HepG2 (cell line): ENCODE measurements around the gene RPL36. TPM values are rescaled to one million over a fixed set of nuclear protein-coding genes. Genes with fewer than 3 reads are reported as not detected.
"Not testable (repeated sequence)": the region's sequence is repeated elsewhere in the genome, so short reads cannot be mapped to it uniquely, and the experiment has no call there.

Experiments used
- ATAC-seq: fragments of 200-7000 bp; cut with Tn5 transposase; 3 replicates; pipeline ENCODE4 v1.9.1; 2020; ENCODE audit warnings: mild to moderate bottlenecking, moderate library complexity
- BruUV-seq: library from RNA; stranded (reverse); fragments of 400-500 nt; replicated peaks from 2 replicates; lab custom pipeline; 2021; lab: Mats Ljungman, UMichigan
- CTCF ChIA-PET: fragments of 300-600 bp; formaldehyde crosslinking; extraction: SDS; loops from one replicate; lab custom pipeline; 2021; ENCODE audit warnings: low total read pairs, inconsistent platforms, low intra/inter-chr PET ratio; lab: Yijun Ruan, JAX
- POLR2A ChIA-PET: fragments of 350-600 bp; sonication (Branson Sonifier 250); formaldehyde crosslinking; loops from one replicate; lab custom pipeline; 2020; ENCODE audit warnings: antibody characterized with exemption, inconsistent platforms; lab: Yijun Ruan, JAX
- DNase-seq: peaks from one replicate; pipeline ENCODE4 v3.0.0-alpha.2; 2015; ENCODE audit warnings: low spot score
- FAIRE-seq: peaks from 3 replicates; lab custom pipeline; 2011; peaks lifted over from hg19 to GRCh38; lab: Jason Lieb, UNC
- H2AFZ ChIP-seq: one replicate; pipeline ENCODE4 v1.6.1; 2011; ENCODE audit warnings: low read length, inconsistent platforms
- H3K27ac ChIP-seq: fragments of 300-600 bp; 3 replicates; pipeline ENCODE4 v1.8.0; 2011; ENCODE audit warnings: mixed run types, mild to moderate bottlenecking, mixed read lengths, low read length, inconsistent platforms; ENCODE audit not compliant: insufficient read depth; ENCODE audit errors: extremely low read length
- H3K27me3 ChIP-seq, 2 experiments: fragments of 200-600 bp in 1 of 2; 2 replicates in 1 of 2; 3 replicates in 1 of 2; pipeline versions ENCODE4 v1.6.0 to v1.8.0; 2011; ENCODE audit warnings: low read length in 2 of 2, mild to moderate bottlenecking in 2 of 2, moderate library complexity in 2 of 2, inconsistent platforms in 1 of 2; ENCODE audit not compliant: insufficient read depth in 2 of 2, control insufficient read depth in 1 of 2
- H3K36me3 ChIP-seq, 2 experiments: fragments of 200-600 bp in 1 of 2; replicated peaks in 1 of 2; 2 replicates in 1 of 2; 3 replicates in 1 of 2; pipeline versions ENCODE4 v1.5.1 to v1.8.0; 2011; ENCODE audit warnings: low read length in 2 of 2, inconsistent platforms in 1 of 2; ENCODE audit not compliant: insufficient read depth in 2 of 2, control insufficient read depth in 1 of 2
- H3K4me1 ChIP-seq: 2 replicates; pipeline ENCODE4 v1.5.1; 2012; ENCODE audit warnings: low read length, inconsistent platforms; ENCODE audit not compliant: insufficient read depth
- H3K4me2 ChIP-seq: 2 replicates; pipeline ENCODE4 v1.6.0; 2011; ENCODE audit warnings: low read depth, low read length, inconsistent platforms
- H3K4me3 ChIP-seq, 3 experiments: fragments of 200-600 bp in 1 of 3; sonication (generic), shearing (Covaris generic) in 1 of 3; replicated peaks in 1 of 3; 2 replicates each; pipeline ENCODE4 v1.5.1; 2011 to 2016; ENCODE audit warnings: low read length in 3 of 3, inconsistent platforms in 2 of 3, low read depth in 2 of 3, mild to moderate bottlenecking in 2 of 3, control low read depth in 1 of 3, mixed read lengths in 1 of 3; ENCODE audit not compliant: insufficient read depth in 1 of 3
- H3K79me2 ChIP-seq: one replicate; pipeline ENCODE4 v1.6.1; 2011; ENCODE audit warnings: low read length, inconsistent platforms; ENCODE audit not compliant: insufficient read depth
- H3K9ac ChIP-seq: 2 replicates; pipeline ENCODE4 v1.6.0; 2011; ENCODE audit warnings: mild to moderate bottlenecking, low read depth, low read length, inconsistent platforms; ENCODE audit not compliant: insufficient read depth
- H3K9me3 ChIP-seq: 2 replicates; pipeline ENCODE4 v1.5.1; 2012; ENCODE audit warnings: mild to moderate bottlenecking, low read length
- H4K20me1 ChIP-seq: 2 replicates; pipeline ENCODE4 v1.6.0; 2011; ENCODE audit warnings: inconsistent platforms, mild to moderate bottlenecking, low read length, moderate library complexity; ENCODE audit not compliant: insufficient read depth
- AGO2 ChIP-seq: fragments of 200-400 bp; formaldehyde crosslinking; optimal IDR thresholded peaks from 2 replicates; pipeline ENCODE3; 2017; ENCODE audit warnings: mild to moderate bottlenecking, low read depth, low read length, moderate library complexity
- AKAP8 ChIP-seq: sonication (generic); formaldehyde crosslinking; IDR thresholded peaks from 2 replicates; pipeline ENCODE4 v1.5.1; 2020; ENCODE audit warnings: mild to moderate bottlenecking, missing genetic modification reagents
- CHCHD3 ChIP-seq: sonication (generic); formaldehyde crosslinking; IDR thresholded peaks from 2 replicates; pipeline ENCODE4 v1.8.0; 2022; ENCODE audit warnings: mild to moderate bottlenecking, missing genetic modification reagents, moderate library complexity
- MXD4 ChIP-seq: IDR thresholded peaks from 2 replicates; pipeline ENCODE4 v1.6.1; 2016; ENCODE audit warnings: mild to moderate bottlenecking, missing biosample characterization, missing genetic modification reagents
- NCOA5 ChIP-seq: sonication (generic); formaldehyde crosslinking; IDR thresholded peaks from 2 replicates; pipeline ENCODE4 v1.4.0; 2020; ENCODE audit warnings: missing genetic modification reagents
- POLR2AphosphoS2 ChIP-seq: IDR thresholded peaks from 2 replicates; pipeline ENCODE4 v1.6.1; 2011; ENCODE audit warnings: low read depth, low read length, improper control_type of control experiment
- RBFOX2 ChIP-seq: fragments of 200-400 bp; formaldehyde crosslinking; IDR thresholded peaks from 2 replicates; pipeline ENCODE4 v1.6.1; 2017; ENCODE audit warnings: low read depth, mild to moderate bottlenecking, low read length
- ZNF766 ChIP-seq: sonication (generic); formaldehyde crosslinking; IDR thresholded peaks from 2 replicates; pipeline ENCODE4 v1.5.0; 2020; ENCODE audit warnings: missing genetic modification reagents, borderline replicate concordance
- WGBS: methylation state at CpG from one replicate; pipeline ENCODE4 v1.1.6; 2017; ENCODE audit warnings: low lambda C conversion rate; 5-methylcytosine and 5-hydroxymethylcytosine counted together
- in situ Hi-C: cut with HindIII; loops from 2 replicates; pipeline ENCODE4 v1.10.0; 2017; ENCODE audit warnings: low pct_unique_long_range_greater_than_20kb; ENCODE audit not compliant: extremely low pct_ligation_motif_present
- intact Hi-C: fragments of 100-400 bp; cut with micrococcal nuclease; formaldehyde crosslinking; loops from one replicate; pipeline ENCODE4 v1.10.0; 2022; ENCODE audit not compliant: unreplicated experiment
- polyA plus RNA-seq, 8 experiments: library from polyadenylated mRNA; depleted of rRNA in 3 of 8; stranded (reverse) in 7 of 8; unstranded in 1 of 8; fragments of >200 nt; fragmentation: Illumina TruSeq in 4 of 8; extraction: Trizol in 4 of 8; gene quantifications; 2 replicates each; pipeline versions ENCODE4 v1.2.1 to v1.2.3, GENCODE V29; 2011 to 2016; ENCODE audit warnings: low read depth in 4 of 8, missing spikeins in 1 of 8, mixed read lengths in 1 of 8; ENCODE audit not compliant: insufficient read depth in 1 of 8
- total RNA-seq, 5 experiments: library from RNA; depleted of rRNA; stranded (reverse); fragments of >200 nt; fragmentation: Illumina TruSeq; extraction: Trizol; gene quantifications; 2 replicates each; pipeline ENCODE4 v1.2.3, GENCODE V29; 2016; ENCODE audit warnings: low read depth in 1 of 5
- TF ChIP-seq, protein P1 (sequence below): fragments of 450-650 bp; IDR thresholded peaks from 2 replicates; pipeline ENCODE4 v1.6.1; 2016
- TF ChIP-seq, protein P2 (sequence below): IDR thresholded peaks from 2 replicates; pipeline ENCODE4 v1.6.1; 2016; ENCODE audit warnings: missing compliant biosample characterization, missing genetic modification reagents, borderline replicate concordance

Gene RPL36
- total and polyA plus RNA-seq, 2 of the 13 experiments (the other 11 are each of a cell fraction or from before 2014, with no cell fraction given) = 706 to 740 TPM

DNA sequence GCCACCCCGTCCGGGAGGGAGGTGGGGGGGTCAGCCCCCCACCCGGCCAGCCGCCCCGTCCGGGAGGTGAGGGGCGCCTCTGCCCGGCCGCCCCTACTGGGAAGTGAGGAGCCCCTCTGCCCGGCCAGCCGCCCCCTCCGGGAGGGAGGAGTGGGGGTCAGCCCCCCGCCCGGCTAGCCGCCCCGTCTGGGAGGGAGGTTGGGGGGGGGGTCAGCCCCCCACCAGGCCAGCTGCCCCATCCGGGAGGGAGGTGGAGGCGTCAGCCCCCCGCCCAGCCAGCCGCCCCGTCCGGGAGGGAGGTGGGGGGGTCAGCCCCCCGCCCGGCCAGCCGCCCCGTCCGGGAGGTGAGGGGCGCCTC lies 11.9 kb downstream of the RPL36 start:
- H3K9me3 ChIP-seq, H3K4me2 ChIP-seq, BruUV-seq, FAIRE-seq, H3K4me1 ChIP-seq, H4K20me1 ChIP-seq, H3K27me3 ChIP-seq, H3K27ac ChIP-seq, H3K4me3 ChIP-seq, POLR2A ChIA-PET, CTCF ChIA-PET, H2AFZ ChIP-seq, ATAC-seq, in situ Hi-C loops, intact Hi-C loops, H3K79me2 ChIP-seq, H3K9ac ChIP-seq, DNase-seq: not testable (repeated sequence)
- peak; percentile 3; the same call in 1 of the 2 replicates for TF ChIP-seq RBFOX2
- 100% methylated on average over 1 of the region's 28 CpGs for WGBS
- H3K36me3 ChIP-seq = peaks cover 33 to 64% of the 10 kb centered on the region in 2 experiments

DNA sequence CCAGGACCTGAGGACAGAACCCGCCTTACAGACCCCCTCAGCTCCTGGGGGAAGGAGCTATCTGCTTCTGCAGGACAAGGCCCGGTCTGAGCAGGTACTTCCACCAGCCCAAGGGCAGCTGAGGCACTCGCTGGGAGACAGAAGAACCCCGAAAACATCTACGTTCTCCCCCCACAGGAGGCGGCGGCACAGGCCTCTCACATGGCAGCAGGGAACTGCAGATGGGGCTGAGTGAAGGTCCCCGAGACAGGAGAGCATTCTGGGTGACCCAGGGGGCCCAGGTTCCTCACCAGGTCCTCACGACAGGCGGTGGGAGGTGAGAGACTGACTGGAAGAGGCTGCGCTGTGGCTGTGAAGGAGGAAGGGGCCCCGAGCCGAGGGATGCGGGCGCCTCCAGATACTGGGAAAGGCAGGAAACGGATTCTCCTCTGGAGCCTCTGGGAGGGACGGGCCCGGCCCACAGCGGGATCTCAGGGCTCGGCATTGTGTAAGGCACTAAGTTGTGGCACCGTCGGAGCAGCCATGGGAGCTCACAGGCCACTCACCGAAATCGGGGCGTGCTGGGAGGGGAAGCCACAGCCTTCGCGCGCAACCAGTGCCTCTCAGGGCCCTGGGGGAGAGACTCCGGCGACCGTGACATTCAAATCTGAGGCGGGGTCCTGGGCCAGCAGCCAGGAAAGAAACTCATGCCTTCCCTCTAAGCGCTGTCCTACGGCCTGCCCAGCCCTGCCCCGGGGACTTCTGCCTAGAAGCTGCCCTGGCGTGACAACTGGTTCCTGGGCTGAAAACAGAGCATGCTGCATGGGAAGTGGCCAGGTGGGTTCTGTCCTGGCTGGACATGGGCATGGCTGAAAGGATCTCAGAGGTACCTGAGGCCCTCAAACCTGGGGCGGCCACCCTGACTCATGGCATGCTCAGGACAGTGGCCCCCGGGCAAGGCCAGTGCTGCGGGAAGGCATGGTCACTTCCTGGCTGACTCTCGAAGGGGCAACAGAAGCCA lies 14.0 kb downstream of the RPL36 start:
- H2AFZ ChIP-seq = no peak overlapping the region
- whole genome bisulfite sequencing = 97% methylated on average over 22 of the region's 40 CpGs
- H4K20me1 ChIP-seq = peaks cover 3% of the 10 kb centered on the region; the same call in 1 of the 2 replicates
- no peaks in the 10 kb centered on the region for H3K79me2 ChIP-seq
- no TSS peak for BruUV-seq
- ATAC-seq (no peak), DNase-seq (no peak), FAIRE-seq (no peak)
- H3K9ac ChIP-seq = no peak overlapping the region
- H3K4me2 ChIP-seq = no peak overlapping the region
- H3K27me3 ChIP-seq = no peaks in the 10 kb centered on the region
- no peak overlapping the region for H3K4me3 ChIP-seq
- H3K9me3 ChIP-seq = no peaks in the 10 kb centered on the region
- in situ Hi-C loops (no loop called here), intact Hi-C loops (no loop called here)
- peaks cover 35 to 64% of the 10 kb centered on the region in 2 experiments for H3K36me3 ChIP-seq
- CTCF ChIA-PET = no interaction called here
- no peaks in the 10 kb centered on the region for H3K4me1 ChIP-seq
- H3K27ac ChIP-seq = no peak overlapping the region
- TF ChIP-seq, protein P1, sequence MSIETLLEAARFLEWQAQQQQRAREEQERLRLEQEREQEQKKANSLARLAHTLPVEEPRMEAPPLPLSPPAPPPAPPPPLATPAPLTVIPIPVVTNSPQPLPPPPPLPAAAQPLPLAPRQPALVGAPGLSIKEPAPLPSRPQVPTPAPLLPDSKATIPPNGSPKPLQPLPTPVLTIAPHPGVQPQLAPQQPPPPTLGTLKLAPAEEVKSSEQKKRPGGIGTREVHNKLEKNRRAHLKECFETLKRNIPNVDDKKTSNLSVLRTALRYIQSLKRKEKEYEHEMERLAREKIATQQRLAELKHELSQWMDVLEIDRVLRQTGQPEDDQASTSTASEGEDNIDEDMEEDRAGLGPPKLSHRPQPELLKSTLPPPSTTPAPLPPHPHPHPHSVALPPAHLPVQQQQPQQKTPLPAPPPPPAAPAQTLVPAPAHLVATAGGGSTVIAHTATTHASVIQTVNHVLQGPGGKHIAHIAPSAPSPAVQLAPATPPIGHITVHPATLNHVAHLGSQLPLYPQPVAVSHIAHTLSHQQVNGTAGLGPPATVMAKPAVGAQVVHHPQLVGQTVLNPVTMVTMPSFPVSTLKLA = no peak
- no peak for TF ChIP-seq MXD4 (CRISPR knock-in tag)
- no peak for TF ChIP-seq ZNF766 (CRISPR knock-in tag)
- TF ChIP-seq, protein P2, sequence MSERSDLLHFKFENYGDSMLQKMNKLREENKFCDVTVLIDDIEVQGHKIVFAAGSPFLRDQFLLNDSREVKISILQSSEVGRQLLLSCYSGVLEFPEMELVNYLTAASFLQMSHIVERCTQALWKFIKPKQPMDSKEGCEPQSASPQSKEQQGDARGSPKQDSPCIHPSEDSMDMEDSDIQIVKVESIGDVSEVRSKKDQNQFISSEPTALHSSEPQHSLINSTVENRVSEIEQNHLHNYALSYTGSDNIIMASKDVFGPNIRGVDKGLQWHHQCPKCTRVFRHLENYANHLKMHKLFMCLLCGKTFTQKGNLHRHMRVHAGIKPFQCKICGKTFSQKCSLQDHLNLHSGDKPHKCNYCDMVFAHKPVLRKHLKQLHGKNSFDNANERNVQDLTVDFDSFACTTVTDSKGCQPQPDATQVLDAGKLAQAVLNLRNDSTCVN (CRISPR knock-in tag) = no peak
- TF ChIP-seq RBFOX2 = peak; percentile 45; the same call in 1 of the 2 replicates
- no peak for TF ChIP-seq CHCHD3 (CRISPR knock-in tag)
- TF ChIP-seq AGO2 = peak; percentile 71
- TF ChIP-seq AKAP8 (CRISPR knock-in tag) = 0 out of 2 replicates have a peak, but pooled peaks have one; percentile 49
- TF ChIP-seq NCOA5 (CRISPR knock-in tag) = no peak
- TF ChIP-seq POLR2AphosphoS2 = peak; percentile 76; the same call in 1 of the 2 replicates
- POLR2A ChIA-PET = interaction anchor here (0.8 kb wide), 1 partner anchor 14 kb away, joined by 3 read pairs; the partner anchor contains the start of gene RPL36
